GM18507 (cell line): Measurements from ENCODE around the gene HOXC11.

Experiments used
- DNase-seq: peaks from one replicate; pipeline ENCODE4 v3.0.0; 2011; ENCODE audit warnings: low read depth; ENCODE audit not compliant: insufficient read length; ENCODE audit errors: extremely low spot score
- FAIRE-seq: peaks from 2 replicates; lab custom pipeline; 2011; peaks lifted over from hg19 to GRCh38; lab: Jason Lieb, UNC

HOXC11 gene

DNA sequence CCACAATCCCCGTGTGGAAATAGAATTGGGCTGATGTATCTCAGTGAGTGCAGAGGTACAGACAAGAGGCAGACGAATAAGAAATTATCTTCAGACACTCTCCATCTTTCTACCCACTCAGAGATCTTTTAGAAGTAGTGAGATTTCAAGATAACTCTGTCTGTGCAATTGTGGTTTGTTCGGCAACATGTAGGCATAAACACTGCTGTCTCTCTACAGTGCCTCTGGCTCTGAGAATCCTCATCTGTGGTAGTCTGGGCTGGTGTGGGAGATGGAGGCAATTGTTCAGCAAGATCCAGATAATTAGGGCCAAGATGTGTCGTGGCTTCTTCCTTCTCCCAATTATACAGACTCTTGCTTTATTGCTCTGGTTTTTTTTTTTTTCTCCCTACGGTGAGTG is 31.2 kb upstream of the HOXC11 start:
- DNase-seq (no peak), FAIRE-seq (no peak)

- DNase-seq (no peak), FAIRE-seq (no peak)
Measured at GRCh38 chr12:53942467-53942997, 30.4 kb upstream of the HOXC11 start.

DNA sequence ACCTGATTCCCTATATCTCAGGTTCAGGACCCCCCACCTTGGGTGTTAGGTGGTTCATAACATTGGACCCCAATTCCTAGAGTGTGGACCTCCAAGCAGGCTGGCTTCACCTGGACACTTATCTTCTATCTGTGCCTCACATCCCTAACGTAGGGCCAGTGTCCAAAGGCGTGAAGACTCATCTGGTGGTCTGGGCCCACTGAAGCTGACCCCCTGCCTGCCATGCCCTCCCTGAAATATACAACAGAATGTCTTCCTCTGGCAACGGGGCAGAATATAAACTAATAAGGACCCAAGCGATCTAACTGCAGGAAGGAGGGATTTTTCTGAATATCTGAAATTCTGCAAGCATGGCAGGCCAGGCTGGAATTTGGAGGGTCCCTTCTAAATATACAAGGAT is 28.7 kb upstream of the HOXC11 start:
- DNase-seq: no peak

DNA sequence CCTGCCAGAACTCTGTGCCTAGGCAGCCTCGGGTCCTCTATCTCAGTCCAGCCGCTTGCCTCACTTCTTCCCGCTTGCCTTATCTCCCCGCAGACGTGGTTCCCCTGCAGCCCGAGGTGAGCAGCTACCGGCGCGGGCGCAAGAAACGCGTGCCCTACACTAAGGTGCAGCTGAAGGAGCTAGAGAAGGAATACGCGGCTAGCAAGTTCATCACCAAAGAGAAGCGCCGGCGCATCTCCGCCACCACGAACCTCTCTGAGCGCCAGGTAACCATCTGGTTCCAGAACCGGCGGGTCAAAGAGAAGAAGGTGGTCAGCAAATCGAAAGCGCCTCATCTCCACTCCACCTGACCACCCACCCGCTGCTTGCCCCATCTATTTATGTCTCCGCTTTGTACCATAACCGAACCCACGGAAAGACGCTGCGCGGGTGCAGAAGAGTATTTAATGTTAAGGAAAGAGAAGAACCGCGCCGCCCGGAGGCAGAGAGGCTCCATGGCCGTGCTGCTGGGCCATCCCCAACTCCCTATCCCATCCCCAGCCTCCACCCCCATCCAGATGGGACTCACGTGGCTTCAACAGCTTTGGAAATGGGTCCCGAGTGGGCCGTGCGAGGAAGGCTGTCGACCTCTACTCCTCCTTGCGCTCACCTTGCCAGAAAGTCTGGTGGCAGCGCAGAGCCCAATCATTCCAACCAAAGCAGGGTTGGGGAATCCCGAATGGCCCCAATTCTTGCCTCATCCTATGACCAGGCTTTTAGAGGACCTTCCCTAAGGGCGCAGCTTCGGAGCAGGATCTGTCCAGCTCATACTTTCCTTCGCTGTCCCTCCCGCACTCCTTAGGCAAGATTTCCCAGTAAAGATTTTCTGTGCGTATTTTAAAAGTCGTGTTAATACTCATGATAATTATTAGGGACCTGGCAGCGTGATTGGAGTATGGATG is 27.7 kb upstream of the HOXC11 start:
- DNase-seq (no peak), FAIRE-seq (no peak)

More for the DNA sequence above, 28.7 kb upstream of the HOXC11 start:
- no peak for FAIRE-seq

- FAIRE-seq: no peak
- no peak for DNase-seq
Measured at GRCh38 chr12:53947743-53948142, 25.2 kb upstream of the HOXC11 start.

DNA sequence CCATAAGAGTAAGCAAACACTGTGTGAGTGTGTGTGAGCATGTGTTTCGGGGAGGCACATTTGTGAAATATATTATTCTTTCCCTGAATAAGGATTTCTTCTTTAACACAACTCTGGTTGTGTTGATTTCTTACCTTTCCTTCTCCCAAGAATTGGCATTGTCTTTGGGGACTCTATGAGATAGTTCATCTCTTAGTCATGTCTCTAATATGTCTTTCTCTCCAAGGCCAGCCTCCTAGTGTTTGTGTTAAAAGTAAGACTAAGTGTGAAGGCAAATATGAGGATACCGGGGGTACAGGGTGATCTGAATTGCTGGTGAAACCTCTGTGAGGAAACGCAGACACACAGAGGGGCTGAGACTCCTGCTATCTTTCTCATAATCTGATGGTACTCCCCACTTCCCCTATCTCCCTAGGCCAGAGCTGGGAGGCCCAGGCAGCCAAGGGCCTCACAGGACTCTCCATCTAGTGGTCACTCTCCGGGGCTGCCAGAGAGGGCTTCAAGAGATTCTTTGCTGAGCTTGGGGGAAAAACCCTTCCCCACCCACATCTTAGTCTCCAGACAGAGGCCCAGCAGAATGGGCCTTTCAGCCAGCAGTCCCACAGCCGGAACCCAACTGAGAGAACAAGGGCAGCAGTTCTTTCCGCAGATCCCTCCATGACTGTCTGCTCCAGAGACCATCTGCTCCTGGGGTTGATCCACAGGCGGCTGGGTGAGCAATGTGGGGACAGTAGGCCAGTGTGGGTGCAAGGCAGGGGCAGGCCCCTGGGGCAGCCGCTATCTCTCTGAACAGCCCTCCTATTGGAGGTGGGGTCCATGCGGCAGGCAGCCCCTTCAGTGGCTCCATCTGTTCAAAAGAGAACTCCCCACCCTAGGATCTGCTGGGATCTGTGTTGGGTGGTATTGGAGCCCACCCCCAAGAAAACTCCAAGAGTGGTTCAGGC is 24.0 kb upstream of the HOXC11 start:
- FAIRE-seq (no peak), DNase-seq (no peak)

DNA sequence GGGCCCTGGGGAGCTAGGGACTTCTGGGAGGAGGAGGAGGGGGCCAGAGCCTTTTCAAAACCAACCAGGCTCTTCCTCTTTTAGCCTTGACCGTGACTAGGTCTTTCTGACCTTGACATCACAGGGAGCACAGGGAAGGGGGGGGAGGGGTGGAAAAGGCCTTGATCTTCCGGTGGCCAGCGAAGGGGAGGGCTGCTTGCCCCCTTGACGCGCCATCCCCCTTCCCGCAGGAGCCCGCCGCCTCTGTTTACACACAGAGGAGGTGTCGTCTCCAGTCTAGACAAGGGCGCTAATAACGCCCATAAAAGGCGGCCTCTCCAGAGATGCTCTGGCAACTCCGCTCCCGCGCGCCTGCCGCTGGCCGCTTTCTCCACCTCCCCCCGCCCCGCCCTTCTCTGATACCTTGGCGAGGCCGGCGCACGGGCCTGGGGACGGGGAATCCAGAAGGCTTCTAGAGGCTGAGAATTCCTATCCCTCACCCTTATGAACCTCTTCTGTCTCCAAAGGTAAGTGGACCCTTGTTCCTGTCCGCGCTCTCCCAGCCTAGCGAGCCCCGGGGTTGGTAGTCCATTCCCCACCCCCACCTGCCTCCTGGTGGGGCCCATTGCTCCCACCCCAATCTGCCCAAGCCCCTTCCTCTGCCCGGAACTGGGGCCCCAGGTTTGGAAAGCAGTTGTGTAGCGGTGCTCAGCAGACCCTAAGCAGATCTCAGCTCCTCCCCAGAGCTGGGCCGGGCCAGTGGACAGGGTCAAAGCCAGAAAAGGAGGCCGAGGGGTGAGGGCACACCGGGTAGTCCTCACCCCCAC is 23.1 kb upstream of the HOXC11 start:
- FAIRE-seq: no peak

GRCh38 chr12:53950437-53950773 is 22.5 kb upstream of the HOXC11 start:
- FAIRE-seq: no peak
- no peak for DNase-seq

More for the DNA sequence above, 23.1 kb upstream of the HOXC11 start:
- DNase-seq: no peak

- FAIRE-seq: no peak
- DNase-seq: no peak
Measured at GRCh38 chr12:53950789-53951576, 21.9 kb upstream of the HOXC11 start.

GRCh38 chr12:53951577-53952334 is 21.2 kb upstream of the HOXC11 start:
- DNase-seq (no peak), FAIRE-seq (no peak)

DNA sequence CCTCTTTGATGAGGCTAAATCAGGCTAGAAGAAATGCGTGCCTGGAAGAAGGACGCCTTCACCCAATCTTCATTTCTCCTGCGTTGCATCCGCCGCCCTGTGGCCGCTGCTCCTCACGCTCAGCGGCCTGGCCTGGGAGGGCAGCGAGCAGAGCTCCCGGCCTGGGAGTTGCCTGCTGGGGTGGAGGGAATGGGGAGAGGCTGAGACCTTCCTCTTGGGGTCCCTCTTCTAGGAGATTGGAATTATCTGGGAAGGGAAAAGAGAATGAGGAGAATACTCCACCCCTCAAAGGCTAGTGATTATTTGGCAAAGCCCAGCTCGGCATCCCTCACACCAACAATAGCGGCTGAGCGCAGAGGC is 20.6 kb upstream of the HOXC11 start:
- no peak for FAIRE-seq
- no peak for DNase-seq

- FAIRE-seq: no peak
- no peak for DNase-seq
Measured at GRCh38 chr12:53952871-53953734, 19.8 kb upstream of the HOXC11 start.

DNA sequence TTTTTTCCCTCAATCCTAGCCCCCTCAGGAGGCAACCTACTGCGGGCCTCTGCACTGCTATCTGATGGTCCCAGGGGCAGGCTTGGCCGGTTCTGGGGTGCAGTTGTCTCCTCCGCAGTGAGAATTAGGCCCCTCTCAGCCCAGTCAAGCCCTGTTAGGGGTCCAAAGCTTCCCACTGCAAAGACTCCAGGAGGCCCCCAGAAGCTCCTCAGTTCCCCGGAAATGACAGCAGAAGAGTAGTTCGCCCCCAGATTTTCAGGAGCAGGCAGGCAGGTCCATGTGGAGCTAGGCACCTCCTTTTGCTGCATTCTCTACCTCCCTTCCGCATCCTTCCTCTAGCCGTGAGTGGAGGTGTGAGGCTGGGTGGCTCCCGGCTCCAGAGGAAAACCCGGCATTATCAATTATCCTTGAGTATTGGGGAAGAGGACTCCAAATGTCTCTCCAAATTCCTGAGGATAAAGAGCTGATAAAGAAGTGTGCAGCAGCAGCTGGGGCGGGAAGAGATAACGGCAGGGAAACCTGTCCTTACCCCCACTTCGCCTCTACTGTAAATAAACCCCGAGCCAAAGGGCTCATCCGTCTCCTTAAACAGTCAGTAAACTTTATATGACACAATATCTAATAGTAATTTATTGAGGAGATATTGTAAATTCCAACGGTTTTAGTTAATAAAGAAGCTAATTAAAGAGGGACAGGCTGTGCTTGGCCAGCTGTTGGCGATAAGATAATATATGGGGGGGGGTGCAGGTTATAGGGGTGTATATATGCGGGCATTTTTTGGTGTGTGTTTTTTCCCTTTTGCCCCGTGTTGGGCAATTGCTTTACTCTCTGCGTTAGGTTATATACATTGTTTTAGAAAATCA is 18.9 kb upstream of the HOXC11 start:
- no peak for FAIRE-seq
- no peak for DNase-seq

DNA sequence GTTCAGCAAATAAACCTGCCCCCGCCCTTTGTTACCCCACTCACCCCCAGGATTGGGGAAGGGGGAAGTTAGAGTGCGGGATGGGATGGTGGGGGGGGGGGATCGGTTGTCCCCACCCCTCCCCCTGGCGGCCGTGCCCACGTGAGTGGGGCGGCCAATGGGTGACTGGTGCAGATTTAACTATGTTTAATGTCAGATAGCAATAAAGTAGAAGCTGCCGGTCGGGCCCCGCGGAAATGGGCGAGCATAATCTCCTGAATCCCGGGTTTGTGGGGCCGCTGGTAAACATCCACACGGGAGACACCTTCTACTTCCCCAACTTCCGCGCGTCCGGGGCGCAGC is 18.3 kb upstream of the HOXC11 start, which contains the start of gene HOXC12:
TSS of gene HOXC12 (plus strand) at position 210 of the 342 bp plus-strand sequence. CDS start at position 237, 27 bp downstream.
- DNase-seq (no peak), FAIRE-seq (no peak)

GRCh38 chr12:53955036-53955775 is 17.7 kb upstream of the HOXC11 start:
- FAIRE-seq: no peak
- no peak for DNase-seq
